DMS53 treated with DMSO at 0.1 percent for 48 hours (cell line): ENCODE measurements around the gene SLAMF1.
"Not testable (repeated sequence)": the region's sequence is repeated elsewhere in the genome, so short reads cannot be mapped to it uniquely, and the experiment has no call there.

Experiments
- DNase-seq: peaks from one replicate; lab custom pipeline; 2025; ENCODE audit not compliant: unreplicated experiment; lab: John Stamatoyannopoulos, UW

SLAMF1 gene

GRCh38 chr1:160640359-160641123 is 6.3 kb downstream of the SLAMF1 start:
- no peak for DNase-seq

GRCh38 chr1:160639652-160640051 is 7.2 kb downstream of the SLAMF1 start:
- DNase-seq, result no peak

GRCh38 chr1:160638926-160639325 is 7.9 kb downstream of the SLAMF1 start:
- DNase-seq, result no peak

DNA sequence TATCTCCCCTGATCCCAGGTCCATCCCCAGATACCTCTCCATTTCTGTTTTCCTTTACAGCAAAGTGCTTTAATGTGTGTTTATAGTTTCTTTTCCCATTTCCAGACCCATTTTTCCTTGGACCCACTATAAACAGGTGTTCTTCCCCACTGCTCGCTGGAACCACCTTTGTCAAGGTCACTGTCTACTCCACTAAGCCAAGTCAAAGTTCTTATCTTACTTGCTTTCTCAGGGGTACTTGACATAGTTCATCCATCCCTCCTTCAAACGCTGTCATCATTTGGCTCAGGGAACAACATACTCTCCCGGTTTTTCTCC is 8.3 kb downstream of the SLAMF1 start:
- no peak for DNase-seq

DNA sequence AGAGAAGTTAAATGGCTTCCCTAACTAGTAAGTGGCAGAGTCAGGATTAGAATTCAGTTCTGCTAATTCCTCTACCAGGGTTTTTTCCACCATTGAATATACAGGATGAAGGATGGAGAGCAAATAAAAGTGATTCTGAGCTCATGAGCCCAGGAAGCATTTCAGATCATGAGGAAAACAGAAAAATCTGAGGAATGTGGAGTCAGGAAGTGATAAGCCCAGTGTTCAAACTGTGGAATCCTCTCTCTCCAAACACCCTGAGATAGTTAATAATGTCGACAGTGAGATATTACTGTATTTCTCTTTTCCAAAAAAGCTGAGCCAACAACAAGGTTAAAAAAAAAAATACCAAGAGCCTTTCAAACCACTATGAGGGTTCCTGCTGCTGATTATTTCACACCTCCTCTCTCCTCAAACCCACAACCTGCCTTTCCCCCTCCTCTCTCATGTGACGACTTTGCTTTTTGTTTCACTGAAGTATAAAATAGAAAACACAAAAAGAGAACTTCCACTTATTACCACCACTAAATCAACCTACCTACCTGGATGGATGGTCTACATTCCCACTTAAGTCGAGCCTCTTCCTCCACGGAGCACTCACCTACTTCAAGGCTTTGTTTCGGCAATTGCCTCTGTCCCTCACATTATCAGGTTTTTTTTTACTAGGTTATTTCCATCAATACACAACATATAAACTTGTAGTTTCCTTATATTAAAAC is 8.9 kb downstream of the SLAMF1 start:
- DNase-seq, result no peak

DNA sequence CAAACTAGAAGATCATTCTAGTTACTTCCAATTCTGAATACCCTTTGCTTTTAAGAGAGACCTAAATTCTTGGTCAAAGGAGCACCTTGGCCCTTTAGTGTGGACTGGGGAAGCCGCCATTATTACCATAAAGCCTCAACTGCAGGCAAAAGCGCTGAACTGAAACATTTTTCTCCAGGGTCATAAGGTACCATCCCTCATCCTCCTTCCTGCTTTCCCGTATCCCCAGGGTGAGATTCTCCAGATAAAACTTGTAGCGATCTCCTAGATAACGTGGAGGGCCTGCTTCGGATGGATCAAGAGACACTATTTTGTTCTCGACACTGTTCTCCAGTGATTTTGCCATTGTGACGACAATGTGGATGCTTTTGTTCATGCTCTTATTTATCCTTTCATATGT is 9.8 kb downstream of the SLAMF1 start:
- no peak for DNase-seq

- no peak for DNase-seq
These were observed 10.3 kb downstream of the SLAMF1 start for GRCh38 chr1:160636547-160636946.

- no peak for DNase-seq
These were observed 10.8 kb downstream of the SLAMF1 start for GRCh38 chr1:160636076-160636475.

- DNase-seq, result no peak
These were observed 12.0 kb downstream of the SLAMF1 start for GRCh38 chr1:160634543-160635491.

GRCh38 chr1:160633330-160633903 is 13.4 kb downstream of the SLAMF1 start:
- no peak for DNase-seq

GRCh38 chr1:160631983-160632625 is 14.7 kb downstream of the SLAMF1 start:
- DNase-seq, result no peak

DNA sequence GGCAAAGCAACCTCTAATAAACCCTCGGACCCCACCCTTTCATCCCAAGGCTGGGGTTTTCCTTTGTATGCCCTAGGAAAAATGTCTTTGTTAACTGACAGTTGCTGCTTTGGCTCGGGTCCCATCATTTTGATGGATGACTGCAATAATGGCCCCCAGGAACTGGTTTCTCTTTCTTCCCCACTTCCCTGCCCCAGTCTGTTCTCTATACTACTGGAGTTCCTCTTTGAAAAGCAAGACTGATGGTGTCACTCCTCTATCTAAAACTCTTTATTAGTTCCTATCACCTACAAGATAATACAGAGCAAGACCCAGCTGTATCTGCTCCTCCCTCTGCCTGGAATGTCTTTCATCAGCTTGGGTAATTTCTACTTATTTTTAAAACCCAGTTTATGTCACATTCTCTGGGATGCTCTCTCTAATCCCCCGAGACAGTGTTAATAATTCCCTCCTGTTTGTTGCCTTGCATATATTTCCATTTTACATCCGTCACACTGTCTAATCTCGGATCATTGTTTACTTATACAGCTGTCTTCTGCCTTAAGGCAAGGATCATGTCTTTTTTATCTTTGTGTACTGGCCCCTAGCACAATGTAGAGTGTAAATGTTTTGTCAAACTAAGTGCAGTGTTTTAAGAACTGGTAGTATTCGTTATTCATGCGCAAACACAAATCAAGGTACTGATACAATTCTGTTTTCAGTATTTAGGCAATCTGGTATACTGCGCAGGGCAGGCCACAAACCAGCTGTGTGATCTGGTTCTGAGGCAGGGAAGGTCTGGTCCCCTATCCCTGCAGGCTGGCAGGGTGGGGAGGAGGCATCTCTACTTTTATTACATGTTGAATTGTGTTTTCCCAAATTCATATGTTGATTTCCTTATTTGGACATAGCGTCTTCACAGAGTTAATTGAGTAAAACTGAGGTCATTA is 16.1 kb downstream of the SLAMF1 start:
- no peak for DNase-seq

DNA sequence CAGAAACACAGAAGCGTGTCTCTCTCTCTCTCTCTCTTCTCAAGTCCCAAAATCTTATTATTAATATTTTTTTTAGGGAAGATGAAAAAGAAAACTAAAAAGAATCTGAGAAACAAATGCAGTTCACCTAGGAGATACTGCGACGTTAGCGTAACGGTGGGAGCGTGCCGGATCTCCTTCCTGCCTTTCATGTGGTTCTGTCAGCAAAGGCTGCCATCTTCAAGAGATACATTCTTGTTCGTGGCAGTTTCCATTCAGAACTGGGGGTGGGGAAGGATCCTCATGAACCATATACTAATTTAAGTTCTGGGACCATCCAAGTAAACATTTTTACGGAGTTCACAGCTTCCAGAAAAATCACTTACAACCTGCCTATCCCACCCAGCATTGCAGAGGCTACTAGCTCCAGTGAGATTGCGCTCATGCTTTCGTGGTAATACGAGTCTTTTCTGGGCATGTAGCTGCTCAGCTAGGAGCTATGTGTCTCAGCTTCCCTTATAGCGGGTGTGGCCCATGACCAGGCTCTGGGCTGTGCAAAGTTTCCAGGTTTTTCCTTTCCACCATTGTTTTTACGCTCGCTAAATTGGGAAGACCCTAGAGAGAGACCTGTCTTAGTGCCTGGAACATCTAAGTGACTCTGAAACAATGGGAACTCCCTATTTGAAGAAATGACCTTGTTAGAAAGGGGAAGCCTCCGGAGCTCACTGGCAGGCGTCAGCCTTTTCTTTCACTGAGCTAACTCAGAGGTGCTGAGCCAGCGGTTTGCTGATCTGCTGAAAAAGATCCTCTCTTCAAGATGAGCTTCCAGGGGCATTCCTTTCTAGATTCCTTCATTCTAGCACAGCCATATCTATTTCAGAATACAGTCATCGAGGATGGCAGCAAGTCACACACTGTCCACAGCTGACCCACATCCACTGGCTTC is 17.3 kb downstream of the SLAMF1 start:
- no peak for DNase-seq

GRCh38 chr1:160628799-160629263 is 18.0 kb downstream of the SLAMF1 start:
- DNase-seq, result no peak

- DNase-seq, result not testable (repeated sequence)
These were observed 19.1 kb downstream of the SLAMF1 start for GRCh38 chr1:160627677-160628289.

DNA sequence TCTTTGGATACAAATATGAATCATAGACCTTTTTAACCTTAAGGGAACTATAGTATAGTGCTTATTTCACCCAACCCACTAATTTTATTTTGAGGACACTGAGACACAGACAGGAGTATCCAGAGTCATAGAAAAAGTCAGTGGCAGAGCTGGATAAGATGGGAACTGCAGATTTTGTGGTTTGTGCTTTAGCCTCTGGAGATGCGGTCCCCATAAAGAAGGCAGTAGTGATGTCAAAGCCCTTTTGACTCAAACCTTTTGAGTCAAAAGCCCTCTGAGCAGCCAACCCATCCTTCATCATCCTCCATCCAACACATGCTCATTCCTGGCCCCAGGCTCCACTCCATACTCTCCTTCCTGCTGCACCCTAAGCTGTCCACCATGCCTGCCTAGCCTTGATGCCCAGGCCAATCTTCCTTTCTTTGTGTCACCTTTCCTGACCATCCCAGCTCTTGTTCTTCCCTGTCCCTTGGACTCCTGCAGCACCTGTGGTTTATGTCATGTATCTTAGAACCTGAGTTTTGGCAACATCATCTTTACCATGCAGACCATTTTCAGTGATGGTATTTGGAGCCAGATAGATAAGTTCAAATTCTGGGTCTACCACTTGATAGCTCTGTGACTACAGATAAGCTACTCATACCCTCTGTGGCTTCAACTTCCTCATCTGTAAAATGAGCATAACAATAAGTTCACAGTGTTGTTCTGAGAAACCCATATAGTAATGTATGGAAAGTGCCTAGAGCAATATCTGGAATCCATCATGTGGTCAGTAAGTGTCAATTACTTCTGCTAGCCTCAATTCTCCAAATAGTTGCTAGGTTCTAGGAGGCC is 20.1 kb downstream of the SLAMF1 start:
- no peak for DNase-seq
